ENCODE measurements around the gene GRK7. TPM values are rescaled to one million over a fixed set of nuclear protein-coding genes. Genes with fewer than 3 reads are reported as not detected.

GRK7 gene
- total RNA-seq, 1 experiment from 2014 or later, result not detected

- Histone ChIP-seq H3K9ac (ENCODE audit: extremely low read depth, insufficient read length, low read length) (no peak overlapping the region), H2BK20ac (ENCODE audit: low read depth, low read length, poor library complexity, severe bottlenecking) (no peak overlapping the region), H3T11ph (ENCODE audit: low read length) (no peak overlapping the region), H2BK15ac (ENCODE audit: low read depth, low read length) (no peak overlapping the region), H3K9me3 (ENCODE audit: control insufficient read depth, low read depth, low read length) (no peaks in the 10 kb centered on the region), H2BK120ac (ENCODE audit: low read depth, low read length, poor library complexity, severe bottlenecking) (no peak overlapping the region), H2BK12ac (ENCODE audit: insufficient read length, low read depth, low read length) (no peak overlapping the region), H3K4me2 (ENCODE audit: insufficient read depth, insufficient read length, low read length) (no peak overlapping the region), H4K8ac (replicated peaks; ENCODE audit: insufficient read length, low read depth, low read length) (no peak overlapping the region), H4K20me1 (ENCODE audit: control insufficient read depth, insufficient read depth, insufficient read length) (no peaks in the 10 kb centered on the region), H3K23ac (ENCODE audit: insufficient read length, low read depth, low read length) (no peak overlapping the region), H3K23me2 (ENCODE audit: insufficient read length, low read depth, low read length, poor library complexity, severe bottlenecking) (no peaks in the 10 kb centered on the region), H3K14ac (ENCODE audit: insufficient read depth, low read length) (no peak overlapping the region), H3K27me3 (ENCODE audit: insufficient read depth, low read length) (no peaks in the 10 kb centered on the region), H3K27ac (ENCODE audit: insufficient read length, low read depth, low read length) (no peak overlapping the region), H3K79me2 (ENCODE audit: insufficient read depth, low read length) (no peaks in the 10 kb centered on the region), H2AFZ (ENCODE audit: low read length) (no peak overlapping the region), H3K4ac (ENCODE audit: low read depth, low read length) (no peak overlapping the region), H4K91ac (ENCODE audit: insufficient read length, low read depth, low read length) (no peak overlapping the region), H3K18ac (ENCODE audit: insufficient read length, low read depth, low read length) (no peak overlapping the region), H2BK5ac (ENCODE audit: insufficient read length, low read length) (no peak overlapping the region), H3K4me1 (ENCODE audit: insufficient read depth, low read length) (no peaks in the 10 kb centered on the region), H2AK5ac (ENCODE audit: insufficient read length, low read length) (no peak overlapping the region), H3K79me1 (ENCODE audit: insufficient read depth, low read depth, low read length, poor library complexity, severe bottlenecking) (no peaks in the 10 kb centered on the region), H4K5ac (ENCODE audit: insufficient read length, low read depth, low read length) (no peak overlapping the region), H3K56ac (ENCODE audit: insufficient read length, low read depth, low read length) (no peak overlapping the region)
- H3K9me3 Mint-ChIP-seq, result peaks cover 6 to 7% of the 10 kb centered on the region in 2 experiments
- no peak for TF ChIP-seq CTCF (conservative IDR thresholded peaks at IDR 0.05)
- no peak for DNase-seq
- H3K36me3 Mint-ChIP-seq (ENCODE audit: insufficient read depth in 1 of 3, low read depth in 3 of 3), result peaks cover 0 to 7% (median 2%) of the 10 kb centered on the region in 3 experiments; a peak in 2 of 7 replicates
- no CpG with 5 or more reads among the region's 5 CpGs for WGBS (ENCODE audit: extremely low coverage, insufficient read length, low lambda C conversion rate)
- no peak overlapping the region; a peak in 1 of 7 replicates for H3K27ac Mint-ChIP-seq
- H3K27me3 Mint-ChIP-seq (ENCODE audit: low read depth), result peaks cover 2% of the 10 kb centered on the region; the same call in 1 of the 2 replicates
- H3K4me1 Mint-ChIP-seq, result peaks cover 3 to 7% of the 10 kb centered on the region in 2 experiments; a peak in 2 of 4 replicates
- no peak overlapping the region for H3K4me3 Mint-ChIP-seq
These were observed 48.9 kb downstream of the GRK7 start for GRCh38 chr3:141812084-141812483.
